ES-I3 (cell line): ENCODE measurements around the gene GALNT9.
"Not testable (repeated sequence)": the region's sequence is repeated elsewhere in the genome, so short reads cannot be mapped to it uniquely, and the experiment has no call there.

Experiments used
- H3K36me3 ChIP-seq: 2 replicates; pipeline ENCODE4 v1.6.1; 2013; ENCODE audit warnings: mild to moderate bottlenecking, low read length, control low read depth, moderate library complexity; ENCODE audit not compliant: insufficient read depth
- H3K4me1 ChIP-seq: 2 replicates; pipeline ENCODE4 v1.6.1; 2013; ENCODE audit warnings: mild to moderate bottlenecking, control low read depth, low read length; ENCODE audit not compliant: insufficient read depth
- H3K9ac ChIP-seq: 2 replicates; pipeline ENCODE4 v1.6.1; 2013; ENCODE audit warnings: low read depth, mild to moderate bottlenecking, low read length, moderate library complexity
- H3K9me3 ChIP-seq: 2 replicates; pipeline ENCODE4 v1.6.1; 2013; ENCODE audit warnings: mild to moderate bottlenecking, low read length, moderate library complexity; ENCODE audit not compliant: control insufficient read depth, insufficient read depth

Gene GALNT9

DNA sequence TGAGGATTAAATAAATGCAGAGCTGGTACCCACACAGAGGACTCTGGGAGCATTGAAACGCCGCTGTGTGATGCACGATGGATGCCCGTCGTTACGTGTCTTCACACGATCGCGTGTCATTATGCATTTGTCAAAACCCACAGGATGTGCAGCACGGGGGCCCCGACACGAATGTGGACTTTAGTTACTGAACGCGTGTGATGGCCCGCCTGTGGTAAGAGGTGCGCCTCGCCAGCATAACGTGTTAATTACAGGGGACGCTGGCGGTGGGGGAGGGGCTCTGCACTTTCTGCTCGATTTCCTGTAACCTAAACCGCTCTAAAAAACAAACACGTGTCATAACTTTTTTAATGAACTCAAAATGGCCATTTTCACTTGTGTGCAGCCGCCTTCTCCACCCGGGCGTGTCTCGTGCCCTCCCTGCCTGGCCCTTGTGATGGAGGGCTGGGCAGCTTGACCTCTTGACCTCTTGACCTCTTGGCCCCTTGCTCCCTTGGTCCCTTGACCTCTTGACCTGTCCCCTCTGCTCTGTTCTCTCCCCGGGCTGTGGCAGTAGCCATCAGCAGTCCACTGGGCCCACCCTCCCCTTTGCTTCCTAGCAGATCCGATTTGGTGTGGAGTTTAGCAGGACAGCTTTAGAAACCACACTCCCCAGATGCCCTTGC, 33.7 kb upstream of the GALNT9 start:
- H3K9ac ChIP-seq = no peak overlapping the region
- H3K9me3 ChIP-seq = no peaks in the 10 kb centered on the region
- H3K4me1 ChIP-seq = no peaks in the 10 kb centered on the region
- no peaks in the 10 kb centered on the region for H3K36me3 ChIP-seq

DNA sequence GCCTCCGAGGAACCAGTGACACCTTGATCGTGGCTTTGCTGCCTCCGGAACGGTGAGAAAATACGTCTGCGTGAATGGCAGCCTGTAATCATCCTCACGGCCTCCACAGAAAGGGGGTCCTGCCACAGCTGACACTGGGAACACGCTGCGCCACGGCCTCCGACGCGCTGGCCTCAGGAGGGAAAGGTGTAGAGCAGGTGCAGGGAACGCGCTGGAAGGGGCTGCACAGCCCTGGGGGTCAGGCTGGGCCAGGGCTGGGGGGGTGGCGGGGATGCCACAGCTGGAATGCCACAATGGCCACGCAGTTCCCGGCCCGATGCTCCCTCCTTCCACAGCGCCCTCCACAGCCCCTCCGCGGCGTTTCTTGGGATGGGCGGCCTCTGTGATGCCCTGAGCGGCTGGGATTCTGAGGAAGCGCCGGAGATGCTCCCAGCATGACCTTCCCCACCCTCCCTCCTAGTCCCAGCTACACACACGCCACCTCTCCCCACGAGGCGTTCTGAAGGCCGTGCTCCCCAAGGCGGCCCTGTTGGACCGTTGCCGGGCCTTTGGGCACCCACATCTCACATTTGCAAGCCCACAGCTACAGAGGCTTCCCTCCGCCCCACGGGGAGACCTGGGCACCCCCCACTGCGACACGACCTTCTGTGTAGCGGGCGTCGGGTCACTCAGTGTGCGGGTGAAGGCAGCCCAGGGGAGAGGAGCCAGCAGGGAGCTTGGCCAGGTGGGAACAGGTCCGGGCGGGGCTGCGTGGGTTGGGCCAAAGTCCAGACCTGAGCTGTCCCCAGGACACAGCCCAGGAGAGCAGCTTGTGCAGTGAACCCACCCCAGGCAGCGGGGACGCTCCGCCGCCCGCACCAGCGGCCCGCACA, 31.8 kb upstream of the GALNT9 start:
- H3K4me1 ChIP-seq = peaks cover 7% of the 10 kb centered on the region; the same call in 1 of the 2 replicates
- no peak overlapping the region for H3K9ac ChIP-seq

DNA sequence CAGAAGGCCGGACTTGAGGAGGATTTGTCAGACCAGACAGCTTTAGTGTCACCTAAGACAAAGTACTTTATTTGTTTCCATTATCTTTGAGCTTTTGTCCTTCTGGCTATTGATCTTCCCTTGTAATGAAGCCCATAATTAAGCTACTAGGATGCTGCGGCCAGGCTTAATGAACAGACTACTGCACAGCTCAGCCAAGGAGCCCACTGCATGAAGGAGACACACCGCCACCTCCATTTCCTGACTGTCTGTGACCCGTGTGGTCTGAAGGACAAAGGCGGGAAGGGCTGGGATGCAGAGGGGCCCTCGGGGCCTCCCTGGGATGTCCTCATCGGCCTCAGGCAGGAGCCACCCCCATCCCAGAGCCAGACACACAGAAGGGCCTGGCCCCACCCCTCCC, 31.0 kb upstream of the GALNT9 start:
- no peaks in the 10 kb centered on the region for H3K36me3 ChIP-seq
- no peaks in the 10 kb centered on the region for H3K9me3 ChIP-seq
- no peak overlapping the region for H3K9ac ChIP-seq
- peaks cover 7% of the 10 kb centered on the region; the same call in 1 of the 2 replicates for H3K4me1 ChIP-seq

More for the DNA sequence above, 31.8 kb upstream of the GALNT9 start:
- no peaks in the 10 kb centered on the region for H3K36me3 ChIP-seq
- H3K9me3 ChIP-seq = no peaks in the 10 kb centered on the region

DNA sequence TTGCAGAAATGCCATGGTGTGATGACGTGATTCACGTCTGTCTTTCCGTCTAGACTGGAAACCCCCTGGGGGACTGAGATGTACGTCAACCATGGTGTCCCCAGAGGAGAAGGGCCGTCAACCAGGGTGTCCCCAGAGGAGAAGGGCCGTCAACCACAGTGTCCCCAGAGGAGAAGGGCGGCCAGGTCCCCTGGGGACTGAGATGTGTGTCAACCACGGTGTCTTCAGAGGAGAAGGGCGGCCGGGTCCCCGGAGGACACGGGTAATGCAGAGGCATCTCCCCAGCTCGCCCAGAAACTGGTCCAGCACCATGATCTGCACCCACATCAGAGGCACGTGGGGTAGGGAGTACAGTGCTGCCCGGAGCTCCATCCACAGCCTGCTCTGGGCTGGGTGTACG, 30.6 kb upstream of the GALNT9 start:
- peaks cover 7% of the 10 kb centered on the region; the same call in 1 of the 2 replicates for H3K4me1 ChIP-seq
- H3K36me3 ChIP-seq = no peaks in the 10 kb centered on the region
- no peaks in the 10 kb centered on the region for H3K9me3 ChIP-seq
- no peak overlapping the region for H3K9ac ChIP-seq

DNA sequence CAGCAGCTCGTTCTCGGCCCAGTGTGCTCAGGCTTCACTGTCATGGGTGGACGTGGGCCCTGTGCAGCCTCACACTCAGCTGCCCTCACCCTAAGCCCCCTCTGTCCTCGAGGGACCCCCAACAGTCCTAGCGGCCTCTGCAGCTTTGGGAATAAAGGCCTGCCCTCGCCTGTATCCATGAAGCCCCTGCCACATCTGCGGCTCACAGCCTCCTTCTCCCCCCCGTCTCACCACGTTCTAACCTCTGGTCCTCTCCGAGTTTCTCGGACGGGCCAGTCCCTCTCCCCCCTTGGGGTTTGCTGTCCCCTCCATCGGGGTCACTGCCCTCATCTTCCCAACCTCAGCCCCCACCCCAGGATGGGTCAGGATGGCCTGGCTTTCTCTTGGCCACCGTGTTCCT, 30.2 kb upstream of the GALNT9 start:
- no peaks in the 10 kb centered on the region for H3K9me3 ChIP-seq
- no peaks in the 10 kb centered on the region for H3K36me3 ChIP-seq
- peaks cover 7% of the 10 kb centered on the region; the same call in 1 of the 2 replicates for H3K4me1 ChIP-seq
- no peak overlapping the region for H3K9ac ChIP-seq

DNA sequence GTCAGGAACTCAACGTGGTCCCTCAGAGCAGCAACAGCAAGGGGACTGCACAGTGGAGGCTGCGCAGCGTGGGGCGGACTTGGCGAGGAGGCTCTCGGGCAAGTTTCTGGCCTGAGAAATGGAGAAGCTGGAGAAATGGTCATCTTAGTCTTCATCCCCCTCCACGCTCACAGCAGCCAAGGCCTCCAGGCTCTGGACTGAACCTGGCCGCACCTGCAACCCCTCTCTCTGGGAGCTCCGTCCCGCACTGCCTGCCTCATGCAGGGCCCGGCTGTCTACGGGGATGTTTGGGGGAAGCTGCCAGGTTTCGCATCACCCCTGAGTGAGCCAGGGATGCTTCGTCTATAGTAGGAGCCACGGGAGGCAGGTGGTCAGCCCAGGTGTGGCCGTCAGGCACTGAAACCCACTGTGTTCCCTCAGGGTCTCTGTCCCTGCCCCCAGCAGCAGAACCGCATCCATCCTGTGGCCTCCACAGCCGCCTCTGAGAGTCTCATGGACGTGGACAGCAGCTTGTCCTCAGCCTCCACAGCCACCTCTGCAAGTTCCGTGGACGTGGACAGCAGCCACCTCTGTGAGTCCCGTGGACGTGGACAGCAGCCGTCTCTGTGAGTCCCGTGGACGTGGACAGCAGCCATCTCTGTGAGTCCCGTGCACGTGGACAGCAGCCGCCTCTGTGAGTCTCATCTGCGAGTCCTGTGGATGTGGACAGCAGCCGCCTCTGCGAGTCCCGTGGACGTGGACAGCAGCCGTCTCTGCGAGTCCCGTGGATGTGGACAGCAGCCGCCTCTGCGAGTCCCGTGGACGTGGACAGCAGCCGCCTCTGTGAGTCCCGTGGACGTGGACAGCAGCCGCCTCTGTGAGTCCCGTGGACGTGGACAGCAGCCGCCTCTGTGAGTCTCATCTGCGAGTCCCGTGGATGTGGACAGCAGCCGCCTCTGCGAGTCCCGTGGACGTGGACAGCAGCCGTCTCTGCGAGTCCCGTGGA, 29.1 kb upstream of the GALNT9 start:
- not testable (repeated sequence) for H3K36me3 ChIP-seq, H3K4me1 ChIP-seq, H3K9ac ChIP-seq, H3K9me3 ChIP-seq

DNA sequence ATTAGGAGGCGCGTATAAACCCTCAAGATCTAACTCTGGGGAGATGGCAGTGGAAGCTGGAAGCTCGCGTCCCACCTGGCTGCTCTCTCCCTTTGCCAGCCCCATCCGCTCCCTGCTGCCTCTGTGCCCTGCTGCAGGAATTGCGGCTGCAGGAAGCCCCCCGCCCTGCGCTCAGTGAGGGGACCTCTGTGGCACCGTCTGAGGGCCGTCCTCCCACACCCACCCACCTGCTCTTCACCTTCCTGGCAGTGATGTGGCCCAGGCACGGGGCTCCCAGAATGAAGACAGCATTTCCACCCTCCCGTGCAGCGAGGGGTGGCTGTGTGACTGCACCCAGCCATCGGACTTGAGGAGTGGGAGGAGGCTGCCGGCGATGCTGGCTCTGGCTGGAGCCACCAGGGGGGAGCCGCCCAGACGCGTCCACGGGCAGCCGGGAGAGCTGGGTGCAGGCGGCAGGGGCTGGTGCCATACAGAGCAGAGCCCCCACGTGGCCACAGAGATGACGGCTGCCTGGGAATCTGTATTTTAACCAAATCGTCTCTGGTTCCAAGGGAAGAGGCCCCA, 28.3 kb upstream of the GALNT9 start:
- Histone ChIP-seq H3K36me3 (no peaks in the 10 kb centered on the region), H3K9me3 (no peaks in the 10 kb centered on the region), H3K9ac (no peak overlapping the region), H3K4me1 (peaks cover 7% of the 10 kb centered on the region; the same call in 1 of the 2 replicates)

DNA sequence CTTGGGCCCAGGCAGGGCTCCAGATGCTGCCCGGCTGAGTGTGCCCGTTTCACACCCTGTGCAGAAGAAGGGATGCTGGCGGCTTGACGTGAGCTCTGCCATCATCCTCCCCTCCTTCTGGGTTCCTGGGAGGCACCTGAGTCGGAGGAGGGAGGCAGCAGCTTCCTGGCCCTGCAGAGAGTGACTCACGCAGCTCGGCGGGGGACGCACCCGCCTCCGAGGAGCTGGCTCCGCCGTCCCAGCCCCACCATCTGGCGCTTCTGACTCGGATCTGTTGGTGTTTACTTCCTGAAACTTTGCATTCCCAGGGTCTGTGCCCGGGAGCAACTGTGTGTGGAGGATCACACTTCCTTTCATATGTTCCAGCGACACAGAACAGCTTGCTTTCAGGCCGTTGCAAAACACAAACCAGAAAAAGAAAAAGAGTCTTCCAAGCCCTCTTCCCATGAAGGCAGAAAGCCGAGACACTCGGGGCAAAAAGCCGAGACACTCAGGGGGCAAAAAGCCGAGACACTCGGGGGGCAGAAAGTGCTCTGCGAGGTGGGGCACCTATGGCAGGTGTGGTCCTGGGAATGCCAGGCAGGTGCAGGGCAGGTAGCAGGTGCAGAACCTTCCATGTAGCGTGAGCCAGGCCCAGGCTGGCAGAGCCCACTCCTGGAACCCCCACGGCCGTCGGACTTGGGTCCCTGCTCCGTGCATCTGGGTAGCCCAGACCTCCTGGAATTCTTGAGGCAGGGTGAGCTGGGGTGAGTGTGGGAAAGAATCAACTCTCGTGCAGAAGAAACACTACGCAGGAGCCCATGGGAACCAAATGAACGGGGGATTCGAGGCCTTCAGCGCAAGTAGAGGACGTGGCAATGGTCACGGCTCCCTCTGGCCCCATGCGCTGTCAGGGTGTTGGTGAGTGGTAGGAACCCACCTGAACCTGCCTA, 27.6 kb upstream of the GALNT9 start:
- H3K9me3 ChIP-seq = no peaks in the 10 kb centered on the region

DNA sequence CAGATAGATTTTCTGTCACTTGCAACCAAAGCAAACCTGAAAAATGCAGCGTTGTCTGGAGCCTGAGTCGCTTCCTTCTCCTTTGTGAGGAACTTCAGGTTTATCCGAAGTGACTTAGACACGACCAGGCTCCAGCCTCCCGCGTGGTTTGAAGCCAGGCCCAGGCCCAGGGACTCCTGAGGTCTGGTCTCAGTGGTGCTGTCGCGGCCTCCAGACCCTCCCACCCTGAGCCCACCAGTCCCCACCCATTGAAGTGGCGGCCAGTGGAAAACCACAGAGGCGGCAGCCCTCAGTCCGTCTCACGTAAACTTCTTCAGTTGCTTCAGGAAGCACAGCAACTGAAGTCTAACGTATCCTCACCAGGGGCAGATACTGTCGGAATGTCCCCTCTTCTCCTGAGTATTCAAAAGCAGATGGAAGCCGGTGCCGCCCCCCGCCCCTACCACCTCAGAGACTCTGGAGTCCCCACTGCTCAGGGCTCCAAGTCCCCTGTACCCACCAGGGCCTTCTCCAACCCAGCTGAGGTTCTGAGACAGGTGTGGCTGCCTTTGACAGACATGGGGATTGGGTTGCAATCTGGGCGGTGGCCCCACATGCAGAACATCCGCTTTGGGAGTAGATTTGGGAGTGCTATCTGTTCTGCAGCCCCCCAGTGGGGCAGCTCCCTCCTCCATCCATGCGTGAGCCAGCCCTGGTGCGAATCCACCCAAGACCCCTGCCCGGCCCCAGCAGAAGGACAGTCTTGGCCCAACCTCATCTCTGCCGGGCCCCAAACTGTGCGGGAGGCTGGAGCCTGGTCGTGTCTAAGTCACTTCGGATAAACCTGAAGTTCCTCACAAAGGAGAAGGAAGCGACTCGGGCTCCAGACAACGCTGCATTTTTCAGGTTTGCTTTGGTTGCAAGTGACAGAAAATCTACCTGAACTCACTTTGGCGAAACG, 26.6 kb upstream of the GALNT9 start:
- Histone ChIP-seq H3K9ac (no peak overlapping the region), H3K9me3 (no peaks in the 10 kb centered on the region), H3K4me1 (peaks cover 7% of the 10 kb centered on the region; the same call in 1 of the 2 replicates), H3K36me3 (no peaks in the 10 kb centered on the region)

More for the DNA sequence above, 27.6 kb upstream of the GALNT9 start:
- peaks cover 7% of the 10 kb centered on the region; the same call in 1 of the 2 replicates for H3K4me1 ChIP-seq
- no peaks in the 10 kb centered on the region for H3K36me3 ChIP-seq
- no peak overlapping the region for H3K9ac ChIP-seq

DNA sequence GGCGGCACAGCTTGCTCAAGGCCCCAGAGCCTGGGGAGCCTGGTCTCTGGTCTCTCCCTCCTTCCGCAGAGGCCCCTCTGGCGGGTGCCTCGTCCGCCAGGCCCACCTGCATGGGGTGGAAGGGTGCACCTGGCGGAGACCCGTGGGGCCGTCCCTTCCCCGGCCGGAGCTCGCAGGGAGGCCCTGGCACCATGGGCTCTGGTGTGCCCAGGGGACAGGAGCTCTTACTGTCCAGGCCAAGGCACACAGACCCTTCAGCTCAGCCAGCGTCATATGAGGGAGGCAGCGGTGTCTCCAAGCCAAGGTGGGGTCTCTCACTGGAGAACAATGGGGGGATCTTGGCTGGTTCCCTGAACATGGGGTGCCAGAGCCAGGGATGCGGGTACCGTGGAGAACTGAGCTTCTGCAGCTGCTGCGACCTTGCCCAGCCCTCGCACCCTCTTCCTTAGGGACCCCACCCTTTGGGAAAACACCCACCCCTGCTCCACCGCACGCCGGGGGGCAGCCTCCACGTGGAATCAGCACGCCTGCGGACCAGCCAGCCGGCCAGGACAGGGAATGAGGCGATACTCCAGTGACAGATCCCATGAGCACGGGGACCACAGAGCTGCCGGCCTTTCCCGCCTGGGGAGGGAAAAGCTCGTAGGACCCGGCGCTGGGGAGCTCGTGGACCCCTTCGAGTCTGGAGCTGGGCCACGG, 25.7 kb upstream of the GALNT9 start:
- no peak overlapping the region for H3K9ac ChIP-seq
- no peaks in the 10 kb centered on the region for H3K9me3 ChIP-seq
- peaks cover 7% of the 10 kb centered on the region; the same call in 1 of the 2 replicates for H3K4me1 ChIP-seq
- no peaks in the 10 kb centered on the region for H3K36me3 ChIP-seq

DNA sequence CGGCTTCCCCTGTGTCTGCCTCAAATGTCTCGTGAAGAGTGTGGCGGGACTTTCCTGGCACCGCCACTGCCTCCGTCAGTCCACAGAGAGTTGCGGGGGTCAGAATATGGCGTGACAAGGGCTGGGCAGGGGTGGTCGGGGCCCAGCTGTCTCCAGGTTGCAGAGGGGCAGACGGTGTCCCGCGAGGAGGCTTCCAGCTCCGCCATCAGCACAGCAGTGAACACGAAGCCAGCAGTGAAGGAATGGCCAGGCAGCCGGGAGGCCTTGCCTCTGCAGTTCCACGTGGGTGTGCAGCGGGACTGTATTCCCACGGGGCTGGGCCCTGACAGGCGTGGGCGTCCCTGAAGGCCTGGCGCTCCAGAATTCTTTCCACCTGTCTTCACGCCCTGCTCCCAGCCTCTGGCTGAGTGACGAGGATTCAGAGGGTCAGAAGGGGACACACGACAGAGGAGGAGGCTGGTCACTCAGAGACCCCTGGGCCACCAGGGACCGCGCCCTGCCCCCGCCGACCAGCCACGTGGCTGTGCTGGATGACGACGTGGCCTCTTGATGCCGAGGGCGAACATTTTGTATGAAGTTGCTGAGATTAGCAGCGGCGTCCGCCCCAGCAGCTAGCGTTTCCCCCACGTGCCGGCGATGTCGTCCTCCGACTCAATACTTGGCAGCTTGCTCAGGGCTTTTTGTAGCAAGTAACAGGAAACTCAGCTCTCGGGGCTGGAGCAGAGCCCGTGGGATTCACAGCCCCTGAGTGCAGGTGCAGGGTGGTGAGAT, 25.0 kb upstream of the GALNT9 start:
- Histone ChIP-seq H3K36me3 (no peaks in the 10 kb centered on the region), H3K9me3 (no peaks in the 10 kb centered on the region), H3K4me1 (peaks cover 7% of the 10 kb centered on the region; the same call in 1 of the 2 replicates), H3K9ac (no peak overlapping the region)
